ENCODE data around the gene TXNRD2. TPM values are rescaled to one million over a fixed set of nuclear protein-coding genes. Genes with fewer than 3 reads are reported as not detected.

The TXNRD2 gene
- total and polyA plus RNA-seq, 8 donors, result 9.6 to 41.6 (median 14.8) TPM

DNA sequence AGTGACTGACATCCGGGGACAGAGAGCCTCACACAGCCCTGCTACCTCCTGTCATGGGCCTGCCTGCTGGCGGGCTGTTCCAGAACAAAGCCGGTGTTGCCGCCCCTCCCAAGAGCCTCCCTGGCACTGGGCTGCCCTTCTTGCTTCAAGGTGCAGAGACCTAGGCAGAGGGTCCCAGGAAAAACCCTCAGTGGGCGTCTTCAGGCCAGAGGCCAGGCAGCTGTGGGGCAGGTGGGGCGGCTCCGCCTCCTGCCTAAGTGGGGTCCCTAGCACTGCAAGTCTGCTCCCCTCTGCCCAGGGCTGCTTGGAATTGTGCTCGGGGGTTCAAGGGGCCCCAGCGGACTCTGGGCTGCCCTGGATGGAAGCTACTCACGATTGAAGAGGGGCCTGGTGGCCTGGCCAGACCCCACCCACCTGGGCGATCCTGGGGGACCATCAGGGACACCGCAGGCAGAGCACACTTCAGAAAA, 66.5 kb downstream of the TXNRD2 start:
- Histone ChIP-seq H3K9me3 (no peaks in the 10 kb centered on the region), H3K36me3 (no peaks in the 10 kb centered on the region), H3K27ac (no peak overlapping the region), H3K27me3 (no peaks in the 10 kb centered on the region), H3K4me1 (no peaks in the 10 kb centered on the region), H3K4me3 (no peak overlapping the region)
- WGBS, 2 donors, result 84 to 94% methylated on average over 12 of the region's 12 CpGs
- FAIRE-seq (no peak), DNase-seq (peak in 1 of 6 donors; percentile 53), ATAC-seq (no peak)
- TF ChIP-seq, protein P1, sequence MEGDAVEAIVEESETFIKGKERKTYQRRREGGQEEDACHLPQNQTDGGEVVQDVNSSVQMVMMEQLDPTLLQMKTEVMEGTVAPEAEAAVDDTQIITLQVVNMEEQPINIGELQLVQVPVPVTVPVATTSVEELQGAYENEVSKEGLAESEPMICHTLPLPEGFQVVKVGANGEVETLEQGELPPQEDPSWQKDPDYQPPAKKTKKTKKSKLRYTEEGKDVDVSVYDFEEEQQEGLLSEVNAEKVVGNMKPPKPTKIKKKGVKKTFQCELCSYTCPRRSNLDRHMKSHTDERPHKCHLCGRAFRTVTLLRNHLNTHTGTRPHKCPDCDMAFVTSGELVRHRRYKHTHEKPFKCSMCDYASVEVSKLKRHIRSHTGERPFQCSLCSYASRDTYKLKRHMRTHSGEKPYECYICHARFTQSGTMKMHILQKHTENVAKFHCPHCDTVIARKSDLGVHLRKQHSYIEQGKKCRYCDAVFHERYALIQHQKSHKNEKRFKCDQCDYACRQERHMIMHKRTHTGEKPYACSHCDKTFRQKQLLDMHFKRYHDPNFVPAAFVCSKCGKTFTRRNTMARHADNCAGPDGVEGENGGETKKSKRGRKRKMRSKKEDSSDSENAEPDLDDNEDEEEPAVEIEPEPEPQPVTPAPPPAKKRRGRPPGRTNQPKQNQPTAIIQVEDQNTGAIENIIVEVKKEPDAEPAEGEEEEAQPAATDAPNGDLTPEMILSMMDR (IDR thresholded peaks at IDR 0.05), result no peak
- intact Hi-C loops (cut with DNase I), result no loop called here

DNA sequence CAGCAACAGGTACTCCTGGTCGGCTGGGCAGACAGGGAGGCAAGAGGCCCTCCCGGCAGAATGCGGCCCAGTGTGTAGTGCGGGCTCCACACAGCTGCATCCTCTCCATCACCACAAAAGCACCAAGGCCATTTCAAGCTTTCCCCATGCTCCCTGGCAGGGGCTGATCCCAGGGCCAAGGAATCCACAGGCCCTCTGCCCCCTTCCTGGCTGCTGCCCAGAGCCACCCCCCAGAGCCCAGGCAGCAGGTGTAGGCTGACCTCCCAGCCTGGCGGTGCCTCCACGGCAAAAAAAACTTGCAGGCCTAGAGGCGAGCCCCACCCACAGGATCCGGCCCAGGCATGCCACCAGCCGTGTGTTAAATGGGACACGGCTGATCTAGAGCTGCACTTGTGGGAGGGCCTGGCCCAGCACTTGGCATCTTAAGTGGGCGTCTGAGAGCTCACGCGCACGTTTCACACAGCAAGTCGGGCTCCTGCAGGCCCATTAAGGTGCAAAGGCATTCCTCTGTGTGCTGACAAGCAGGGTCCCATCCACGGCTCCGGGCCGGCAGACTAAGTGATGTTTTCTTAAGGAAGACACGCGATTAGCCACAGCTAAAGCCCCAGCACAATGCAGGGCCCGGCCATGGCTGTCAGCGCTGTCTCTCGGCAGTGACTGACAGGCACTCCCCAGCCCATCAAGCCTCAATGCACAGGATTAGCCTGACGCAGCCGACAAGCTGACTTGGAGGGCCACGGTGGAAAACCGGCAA, 67.1 kb downstream of the TXNRD2 start:
- ATAC-seq (no peak), FAIRE-seq (no peak), DNase-seq (peak in 1 of 6 donors; percentile 67)
- TF ChIP-seq, protein P1 (IDR thresholded peaks at IDR 0.05), result no peak
- 78 to 79% methylated on average over 27 of the region's 27 CpGs for WGBS, 2 donors
- Histone ChIP-seq H3K27ac (peak overlapping the region in 1 of 4 donors; percentile 28), H3K36me3 (no peaks in the 10 kb centered on the region), H3K4me3 (no peak overlapping the region), H3K27me3 (no peaks in the 10 kb centered on the region), H3K9me3 (no peaks in the 10 kb centered on the region), H3K4me1 (no peaks in the 10 kb centered on the region)
- intact Hi-C loops (cut with DNase I), result no loop called here

DNA sequence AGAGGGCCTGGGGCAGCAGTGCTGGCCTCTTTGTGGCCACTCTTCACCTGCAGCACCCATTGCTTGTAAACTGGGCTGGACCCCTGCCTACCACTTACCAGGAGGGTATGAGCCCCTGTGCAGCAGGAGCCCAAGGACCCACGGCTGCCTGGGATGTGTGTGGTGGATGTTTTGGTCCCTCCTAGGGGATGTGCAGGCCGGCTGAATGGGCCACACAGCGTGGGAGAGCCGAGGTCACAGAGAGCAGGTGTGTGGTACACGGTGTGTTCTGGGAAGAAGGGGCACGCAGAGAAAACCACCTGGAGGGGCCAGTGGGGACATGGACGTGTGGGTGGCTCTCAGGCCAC, 67.7 kb downstream of the TXNRD2 start:
- ATAC-seq, result no peak
- intact Hi-C loops (cut with DNase I), result no loop called here
- 77 to 83% methylated on average over 7 of the region's 7 CpGs for WGBS, 2 donors
- Histone ChIP-seq H3K27me3 (no peaks in the 10 kb centered on the region), H3K9me3 (no peaks in the 10 kb centered on the region), H3K4me3 (no peak overlapping the region), H3K4me1 (no peaks in the 10 kb centered on the region), H3K36me3 (no peaks in the 10 kb centered on the region), H3K27ac (peak overlapping the region in 1 of 4 donors; percentile 28)
- FAIRE-seq, result no peak
- TF ChIP-seq, protein P1 (IDR thresholded peaks at IDR 0.05), result no peak
- DNase-seq, result peak in 1 of 6 donors; percentile 46

DNA sequence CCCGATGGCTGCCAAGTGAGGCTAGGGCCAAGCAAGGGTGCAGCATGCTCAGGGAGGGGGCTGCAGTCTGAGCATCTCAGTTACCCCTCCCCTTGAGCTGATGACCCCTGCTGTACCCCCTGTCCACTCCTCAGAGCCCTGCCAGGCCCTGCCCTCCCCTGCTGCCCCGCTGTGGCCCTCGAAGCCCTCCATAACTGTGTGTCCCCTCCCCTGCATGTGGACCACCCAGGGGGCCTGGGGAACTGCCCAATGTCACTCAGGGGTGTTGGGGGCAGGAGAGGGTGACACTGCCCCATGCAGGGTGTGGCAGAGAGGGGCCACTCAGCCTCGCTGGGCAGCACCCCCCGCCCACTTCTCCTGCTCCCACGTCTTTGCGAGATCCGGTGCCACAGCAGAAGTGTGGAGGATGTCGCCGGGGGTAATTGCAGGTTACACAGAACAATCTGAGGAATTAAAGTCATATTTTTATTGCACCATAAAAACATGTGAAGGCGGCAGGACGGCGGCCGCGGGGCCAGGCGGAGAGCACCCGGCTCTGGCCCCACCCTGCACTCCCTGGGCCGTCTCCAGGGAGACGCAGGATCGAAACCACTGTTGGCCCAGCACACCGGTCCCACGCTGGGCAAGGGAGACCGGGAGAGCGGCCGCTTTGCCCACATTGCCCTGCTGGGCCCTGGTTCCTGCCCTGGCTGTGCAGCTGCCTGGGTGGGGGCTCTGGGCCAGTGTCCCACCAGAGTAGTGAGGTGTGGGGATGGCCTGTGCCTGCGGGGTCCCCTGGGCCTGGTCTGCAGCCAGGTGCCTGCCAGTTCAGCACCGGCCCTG, 68.3 kb downstream of the TXNRD2 start:
- TF ChIP-seq, protein P1 (IDR thresholded peaks at IDR 0.05), result no peak
- DNase-seq, result peak in 2 of 6 donors; percentile 58 to 75
- no peaks in the 10 kb centered on the region for H3K4me1 ChIP-seq
- FAIRE-seq, result no peak
- H3K36me3 ChIP-seq, result no peaks in the 10 kb centered on the region
- H3K9me3 ChIP-seq, result no peaks in the 10 kb centered on the region
- no peaks in the 10 kb centered on the region for H3K27me3 ChIP-seq
- WGBS, 2 donors, result 68 to 74% methylated on average over 26 to 27 of the region's 27 CpGs
- intact Hi-C loops (cut with DNase I), result no loop called here
- peak; percentile 19 to 44 (median 35) for ATAC-seq
- H3K4me3 ChIP-seq, result no peak overlapping the region
- H3K27ac ChIP-seq, result peak overlapping the region in 1 of 4 donors; percentile 28
